CD14-positive monocyte (primary cell): ENCODE data around the gene OR7G1. TPM values are rescaled to one million over a fixed set of nuclear protein-coding genes. Genes with fewer than 3 reads are reported as not detected.

Experiments
- DNase-seq, 3 donors: peaks; one replicate each; pipeline ENCODE4 v3.0.0-alpha.2; 2011 to 2022
- H2AFZ ChIP-seq: 2 replicates; pipeline ENCODE4 v1.6.0; 2012; ENCODE audit warnings: mild to moderate bottlenecking, low read depth, low read length, inconsistent platforms; ENCODE audit not compliant: insufficient read depth, poor library complexity, severe bottlenecking
- H3K27ac ChIP-seq, 2 donors: 1 replicate in 1 of 2; 2 replicates in 1 of 2; pipeline ENCODE4 v1.5.1; 2012 to 2013; ENCODE audit warnings: low read length in 2 of 2, control low read depth in 1 of 2, inconsistent platforms in 1 of 2, low read depth in 1 of 2, mild to moderate bottlenecking in 1 of 2
- H3K27me3 ChIP-seq, 2 donors: one replicate each; pipeline versions ENCODE4 v1.6.0 to v1.6.1; 2011 to 2013; ENCODE audit warnings: low read length in 2 of 2; ENCODE audit not compliant: control insufficient read depth in 2 of 2, insufficient read depth in 2 of 2
- H3K36me3 ChIP-seq, 2 donors: replicated peaks in 1 of 2; 1 replicate in 1 of 2; 2 replicates in 1 of 2; pipeline versions ENCODE4 v1.5.1 to v1.6.1; 2012 to 2013; ENCODE audit warnings: low read length in 2 of 2, control low read depth in 1 of 2, inconsistent platforms in 1 of 2, mild to moderate bottlenecking in 1 of 2; ENCODE audit not compliant: insufficient read depth in 2 of 2, control insufficient read depth in 1 of 2
- H3K4me1 ChIP-seq, 2 donors: 1 replicate in 1 of 2; 2 replicates in 1 of 2; pipeline versions ENCODE4 v1.5.1 to v1.6.1; 2012 to 2013; ENCODE audit warnings: low read length in 2 of 2, control low read depth in 1 of 2, inconsistent platforms in 1 of 2, mild to moderate bottlenecking in 1 of 2, moderate library complexity in 1 of 2; ENCODE audit not compliant: insufficient read depth in 2 of 2, control insufficient read depth in 1 of 2
- H3K4me2 ChIP-seq: replicated peaks from 2 replicates; pipeline ENCODE3; 2012; ENCODE audit warnings: low read length, moderate library complexity, mild to moderate bottlenecking; ENCODE audit not compliant: poor library complexity, severe bottlenecking; ENCODE audit errors: extremely low read depth
- H3K4me3 ChIP-seq, 3 experiments: fragments of 200-600 bp in 1 of 3; sonication (generic) in 1 of 3; replicated peaks in 1 of 3; 1 replicate in 2 of 3; 2 replicates in 1 of 3; pipeline ENCODE4 v1.5.1; 2011 to 2013; ENCODE audit warnings: low read length in 3 of 3, mild to moderate bottlenecking in 3 of 3, control low read depth in 2 of 3, low read depth in 2 of 3, inconsistent platforms in 1 of 3, moderate library complexity in 1 of 3
- H3K79me2 ChIP-seq: 2 replicates; pipeline ENCODE4 v1.6.0; 2012; ENCODE audit warnings: mild to moderate bottlenecking, control low read depth, inconsistent platforms, low read length, moderate library complexity; ENCODE audit not compliant: insufficient read depth
- H3K9ac ChIP-seq: 2 replicates; pipeline ENCODE4 v1.6.0; 2017; ENCODE audit warnings: low read length, mild to moderate bottlenecking; ENCODE audit not compliant: insufficient read depth, poor library complexity, severe bottlenecking
- H3K9me3 ChIP-seq, 2 donors: replicated peaks in 1 of 2; 1 replicate in 1 of 2; 2 replicates in 1 of 2; pipeline versions ENCODE4 v1.5.1 to v1.6.1; 2012 to 2013; ENCODE audit warnings: low read length in 2 of 2, control low read depth in 1 of 2; ENCODE audit not compliant: control insufficient read depth in 1 of 2, insufficient read depth in 1 of 2
- H4K20me1 ChIP-seq: 2 replicates; pipeline ENCODE4 v1.6.0; 2012; ENCODE audit warnings: mild to moderate bottlenecking, low read length, control low read depth, moderate library complexity; ENCODE audit not compliant: insufficient read depth
- H3K27ac Mint-ChIP-seq, 7 donors: one replicate each; pipeline ENCODE4 v1.8.0; 2020; ENCODE audit warnings: mild to moderate bottlenecking in 7 of 7, mixed read lengths in 7 of 7, moderate library complexity in 6 of 7, inconsistent platforms in 2 of 7
- H3K27me3 Mint-ChIP-seq, 3 donors: one replicate each; pipeline ENCODE4 v1.8.0; 2021 to 2022; ENCODE audit warnings: low read depth in 3 of 3, mild to moderate bottlenecking in 3 of 3, mixed read lengths in 3 of 3, moderate library complexity in 3 of 3, inconsistent platforms in 1 of 3
- H3K36me3 Mint-ChIP-seq, 2 donors: one replicate each; pipeline ENCODE4 v1.8.0; 2020; ENCODE audit warnings: mixed read lengths in 2 of 2, inconsistent platforms in 1 of 2, mild to moderate bottlenecking in 1 of 2
- H3K4me1 Mint-ChIP-seq: one replicate; pipeline ENCODE4 v1.8.0; 2020; ENCODE audit warnings: mild to moderate bottlenecking, mixed read lengths
- H3K4me3 Mint-ChIP-seq, 2 donors: one replicate each; pipeline ENCODE4 v1.8.0; 2020; ENCODE audit warnings: mild to moderate bottlenecking in 2 of 2, mixed read lengths in 2 of 2, moderate library complexity in 1 of 2
- H3K9me3 Mint-ChIP-seq, 7 donors: one replicate each; pipeline ENCODE4 v1.8.0; 2020 to 2022; ENCODE audit warnings: mixed read lengths in 7 of 7, mild to moderate bottlenecking in 6 of 7, moderate library complexity in 6 of 7, inconsistent platforms in 2 of 7
- CTCF ChIP-seq: fragments of 200-600 bp; IDR thresholded peaks from one replicate; pipeline ENCODE4 v1.8.0; 2022; ENCODE audit warnings: antibody characterized with exemption, mild to moderate bottlenecking
- WGBS: methylation state at CpG from one replicate; pipeline ENCODE4 v1.1.5; 2013; ENCODE audit warnings: missing lambda C conversion rate; ENCODE audit not compliant: insufficient coverage; 5-methylcytosine and 5-hydroxymethylcytosine counted together
- intact Hi-C, 2 donors: fragments of 100-400 bp; cut with micrococcal nuclease; formaldehyde crosslinking; loops; one replicate each; pipeline versions ENCODE4 v1.15.0 to v1.15.1; 2023
- polyA plus RNA-seq, 3 donors: library from polyadenylated mRNA; depleted of rRNA in 1 of 3; unstranded in 2 of 3; stranded (reverse) in 1 of 3; fragments of 300-500 nt in 2 of 3; fragments of >200 nt in 1 of 3; fragmentation: Illumina TruSeq in 2 of 3; gene quantifications; 1 replicate in 2 of 3; 2 replicates in 1 of 3; pipeline ENCODE4 v1.2.3, GENCODE V29; 2012 to 2021
- small RNA-seq: library from RNA; depleted of rRNA; stranded (forward); fragments of <200 nt; gene quantifications from one replicate; pipeline ENCODE3, GENCODE V24; 2012; ENCODE audit warnings: low read depth; ENCODE audit not compliant: insufficient read length

Gene OR7G1
- polyA plus RNA-seq, 3 donors, result not detected

GRCh38 chr19:9070066-9070465, 45.5 kb downstream of the OR7G1 start:
- Mint-ChIP-seq H3K27me3 (peaks cover 2 to 5% (median 3%) of the 10 kb centered on the region in 3 donors), H3K9me3 (peaks cover 0 to 3% (median 0%) of the 10 kb centered on the region in 7 donors), H3K27ac (no peak overlapping the region), H3K36me3 (no peaks in the 10 kb centered on the region), H3K4me1 (no peaks in the 10 kb centered on the region), H3K4me3 (no peak overlapping the region)
- no peak for TF ChIP-seq CTCF
- H3K9ac ChIP-seq, result no peak overlapping the region
- intact Hi-C loops, result loop anchor here in 1 of 2 donors (10.0 kb wide), 1 partner anchor 485 kb away; no protein-coding TSS in a partner anchor
- H3K36me3 ChIP-seq, result no peaks in the 10 kb centered on the region
- H2AFZ ChIP-seq, result no peak overlapping the region
- no peaks in the 10 kb centered on the region for H4K20me1 ChIP-seq
- H3K79me2 ChIP-seq, result no peaks in the 10 kb centered on the region
- H3K27me3 ChIP-seq, result no peaks in the 10 kb centered on the region
- H3K4me2 ChIP-seq, result no peak overlapping the region
- no peak for DNase-seq
- no peak overlapping the region for H3K4me3 ChIP-seq
- 55% methylated on average over 4 of the region's 5 CpGs for WGBS
- H3K9me3 ChIP-seq, result no peaks in the 10 kb centered on the region
- H3K27ac ChIP-seq, result no peak overlapping the region
- no peaks in the 10 kb centered on the region for H3K4me1 ChIP-seq

GRCh38 chr19:9065457-9066014, 50.0 kb downstream of the OR7G1 start:
- H3K4me2 ChIP-seq, result no peak overlapping the region
- H3K36me3 Mint-ChIP-seq, result no peaks in the 10 kb centered on the region
- H2AFZ ChIP-seq, result no peak overlapping the region
- H3K9me3 ChIP-seq, result no peaks in the 10 kb centered on the region
- peaks cover 2 to 7% (median 5%) of the 10 kb centered on the region in 3 donors for H3K27me3 Mint-ChIP-seq
- no peaks in the 10 kb centered on the region for H3K4me1 ChIP-seq
- no peak overlapping the region for H3K4me3 Mint-ChIP-seq
- no peak for TF ChIP-seq CTCF
- H3K36me3 ChIP-seq, result no peaks in the 10 kb centered on the region
- no peak overlapping the region for H3K27ac ChIP-seq
- H3K27ac Mint-ChIP-seq, result no peak overlapping the region
- WGBS, result 71% methylated on average over 10 of the region's 12 CpGs
- no peak overlapping the region for H3K4me3 ChIP-seq
- H3K4me1 Mint-ChIP-seq, result no peaks in the 10 kb centered on the region
- H3K9me3 Mint-ChIP-seq, result peaks cover 0 to 3% (median 0%) of the 10 kb centered on the region in 7 donors
- no peaks in the 10 kb centered on the region for H4K20me1 ChIP-seq
- intact Hi-C loops, result no loop called here
- no peaks in the 10 kb centered on the region for H3K27me3 ChIP-seq
- no peak overlapping the region for H3K9ac ChIP-seq
- no peak for DNase-seq
- no peaks in the 10 kb centered on the region for H3K79me2 ChIP-seq

Small RNAs within 50 kb of the gene (small RNA-seq; reads per million reads assigned to genes)
- gene OR1M4P, result not detected

Other genes starting within 250 kb of the OR7G1 start
- gene MUC16, start 105.4 kb downstream of the OR7G1 start, polyA plus RNA-seq, result not detected
- not detected for gene OR1M1, start 28.7 kb downstream of the OR7G1 start, polyA plus RNA-seq
- not detected for gene OR7G2, start 8.3 kb downstream of the OR7G1 start, polyA plus RNA-seq
- not detected for gene OR7G3, start 11.2 kb upstream of the OR7G1 start, polyA plus RNA-seq
- gene ZNF317, start 24.6 kb upstream of the OR7G1 start, polyA plus RNA-seq, result 10 to 100 TPM; 17.3 to 25.5 (median 20.7) TPM
- gene OR7D2, start 63.2 kb upstream of the OR7G1 start, polyA plus RNA-seq, result under 1 TPM in 1 of 3 donors, not detected in 2; 0.05 TPM
- not detected for gene OR7D4, start 103.8 kb upstream of the OR7G1 start, polyA plus RNA-seq
- not detected for gene OR7E24, start 135.2 kb upstream of the OR7G1 start, polyA plus RNA-seq
- gene ZNF699, start 194.1 kb upstream of the OR7G1 start, polyA plus RNA-seq, result 10 to 100 TPM in 1 of 3 donors, 1 to 10 TPM in 2; 3.4 to 18.5 (median 5.6) TPM
- 10 to 100 TPM in 1 of 3 donors, 1 to 10 TPM in 2; 9.0 to 16.0 (median 9.1) TPM for gene ZNF559, start 208.4 kb upstream of the OR7G1 start, polyA plus RNA-seq
- under 1 TPM in 2 of 3 donors, not detected in 1; 0.22 to 0.51 TPM for gene ZNF177, start 247.2 kb upstream of the OR7G1 start, polyA plus RNA-seq